Keratinocyte (primary cell): Measurements from ENCODE around the gene USP34.

Experiments used
- EZH2 ChIP-seq: IDR thresholded peaks from one replicate; pipeline ENCODE4 v1.6.1; 2012; ENCODE audit warnings: inconsistent platforms, mild to moderate bottlenecking, low read length, moderate library complexity
- TF ChIP-seq, protein P1 (sequence below), 3 experiments: IDR thresholded peaks in 1 of 3; conservative IDR thresholded peaks in 1 of 3; optimal IDR thresholded peaks in 1 of 3; 2 replicates in 2 of 3; 3 replicates in 1 of 3; pipeline versions ENCODE3 to v1.5.1; 2011; ENCODE audit warnings: low read length in 3 of 3, mild to moderate bottlenecking in 3 of 3, moderate library complexity in 2 of 3, control low read depth in 1 of 3, inconsistent platforms in 1 of 3; ENCODE audit not compliant: insufficient read depth in 2 of 3; ENCODE audit errors: extremely low read depth in 1 of 3

DNA sequence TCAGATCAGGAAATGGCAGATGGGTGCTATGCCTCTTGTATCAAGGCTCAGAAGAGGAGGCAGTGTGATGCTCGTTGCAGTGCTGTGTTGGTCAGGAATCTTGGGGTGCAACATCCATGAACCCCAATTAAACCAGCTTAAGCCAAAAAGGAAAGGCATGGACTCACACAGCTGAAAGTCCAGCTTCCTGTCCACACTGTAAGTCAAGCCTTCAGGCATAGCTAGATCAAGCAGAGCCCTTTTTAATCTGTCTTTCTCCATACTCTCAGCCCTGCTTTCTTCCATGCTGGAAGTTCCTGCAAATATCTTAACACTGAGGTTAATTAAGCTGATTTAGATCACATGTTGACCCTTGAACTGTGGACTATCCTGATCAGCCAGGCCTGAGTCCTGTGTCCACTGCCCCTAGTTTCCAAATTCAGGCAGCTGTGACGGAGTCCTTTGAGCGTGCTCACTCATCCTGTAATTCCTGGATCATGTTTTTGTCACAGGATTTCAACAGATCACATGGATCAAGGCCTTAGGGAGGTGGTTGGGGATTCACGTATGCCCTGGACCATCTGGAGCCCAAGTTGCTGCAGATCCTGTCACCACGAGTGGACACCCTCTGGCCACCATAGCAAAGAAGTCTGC lies 313.4 kb downstream of the USP34 start:
- TF ChIP-seq, protein P1, sequence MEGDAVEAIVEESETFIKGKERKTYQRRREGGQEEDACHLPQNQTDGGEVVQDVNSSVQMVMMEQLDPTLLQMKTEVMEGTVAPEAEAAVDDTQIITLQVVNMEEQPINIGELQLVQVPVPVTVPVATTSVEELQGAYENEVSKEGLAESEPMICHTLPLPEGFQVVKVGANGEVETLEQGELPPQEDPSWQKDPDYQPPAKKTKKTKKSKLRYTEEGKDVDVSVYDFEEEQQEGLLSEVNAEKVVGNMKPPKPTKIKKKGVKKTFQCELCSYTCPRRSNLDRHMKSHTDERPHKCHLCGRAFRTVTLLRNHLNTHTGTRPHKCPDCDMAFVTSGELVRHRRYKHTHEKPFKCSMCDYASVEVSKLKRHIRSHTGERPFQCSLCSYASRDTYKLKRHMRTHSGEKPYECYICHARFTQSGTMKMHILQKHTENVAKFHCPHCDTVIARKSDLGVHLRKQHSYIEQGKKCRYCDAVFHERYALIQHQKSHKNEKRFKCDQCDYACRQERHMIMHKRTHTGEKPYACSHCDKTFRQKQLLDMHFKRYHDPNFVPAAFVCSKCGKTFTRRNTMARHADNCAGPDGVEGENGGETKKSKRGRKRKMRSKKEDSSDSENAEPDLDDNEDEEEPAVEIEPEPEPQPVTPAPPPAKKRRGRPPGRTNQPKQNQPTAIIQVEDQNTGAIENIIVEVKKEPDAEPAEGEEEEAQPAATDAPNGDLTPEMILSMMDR (optimal IDR thresholded peaks at IDR 0.05 in 1 of 3, IDR thresholded peaks at IDR 0.05 in 1 of 3, conservative IDR thresholded peaks at IDR 0.05 in 1 of 3; ENCODE audit: extremely low read depth in 1 of 3, insufficient read depth in 2 of 3, low read length in 3 of 3), result no peak
- no peak for TF ChIP-seq EZH2
